GM12892 (cell line): ENCODE data around the gene ADGRD1.
A peak's percentile ranks its signal among the peaks of the same experiment; 100 is the strongest.

Source experiments
- DNase-seq: peaks from one replicate; pipeline ENCODE4 v3.0.0; 2011; ENCODE audit not compliant: insufficient read length
- FAIRE-seq: peaks from 2 replicates; lab custom pipeline; 2011; peaks lifted over from hg19 to GRCh38; lab: Jason Lieb, UNC
- POLR2A ChIP-seq: IDR thresholded peaks from 2 replicates; pipeline ENCODE4 v1.6.1; 2011; ENCODE audit warnings: low read depth, low read length, control low read depth
- POLR2AphosphoS5 ChIP-seq: IDR thresholded peaks from 2 replicates; pipeline ENCODE4 v1.6.1; 2011; ENCODE audit warnings: low read depth, low read length, control low read depth
- TAF1 ChIP-seq: IDR thresholded peaks from 2 replicates; pipeline ENCODE4 v1.6.1; 2011; ENCODE audit warnings: low read depth, mild to moderate bottlenecking, control low read depth, low read length, borderline replicate concordance

The ADGRD1 gene

DNA sequence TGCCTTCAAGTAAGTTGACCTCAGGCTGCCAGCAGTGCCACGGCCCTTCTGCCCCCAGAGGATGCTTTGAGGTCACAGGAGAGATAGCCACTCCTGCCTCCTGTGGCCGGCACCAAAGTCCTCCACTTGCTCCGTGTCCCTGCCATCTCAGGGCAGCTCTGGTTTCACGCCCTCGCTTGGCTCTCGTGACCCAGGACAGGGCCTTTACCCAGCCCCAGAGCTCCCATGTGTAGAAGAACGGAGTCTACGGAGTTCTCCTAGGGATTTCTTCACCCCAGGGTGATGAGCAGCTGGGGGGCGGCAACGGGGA lies 178.1 kb downstream of the ADGRD1 start:
- no peak for DNase-seq
- no peak for FAIRE-seq
- TF ChIP-seq POLR2A (no peak), TAF1 (no peak), POLR2AphosphoS5 (no peak)

DNA sequence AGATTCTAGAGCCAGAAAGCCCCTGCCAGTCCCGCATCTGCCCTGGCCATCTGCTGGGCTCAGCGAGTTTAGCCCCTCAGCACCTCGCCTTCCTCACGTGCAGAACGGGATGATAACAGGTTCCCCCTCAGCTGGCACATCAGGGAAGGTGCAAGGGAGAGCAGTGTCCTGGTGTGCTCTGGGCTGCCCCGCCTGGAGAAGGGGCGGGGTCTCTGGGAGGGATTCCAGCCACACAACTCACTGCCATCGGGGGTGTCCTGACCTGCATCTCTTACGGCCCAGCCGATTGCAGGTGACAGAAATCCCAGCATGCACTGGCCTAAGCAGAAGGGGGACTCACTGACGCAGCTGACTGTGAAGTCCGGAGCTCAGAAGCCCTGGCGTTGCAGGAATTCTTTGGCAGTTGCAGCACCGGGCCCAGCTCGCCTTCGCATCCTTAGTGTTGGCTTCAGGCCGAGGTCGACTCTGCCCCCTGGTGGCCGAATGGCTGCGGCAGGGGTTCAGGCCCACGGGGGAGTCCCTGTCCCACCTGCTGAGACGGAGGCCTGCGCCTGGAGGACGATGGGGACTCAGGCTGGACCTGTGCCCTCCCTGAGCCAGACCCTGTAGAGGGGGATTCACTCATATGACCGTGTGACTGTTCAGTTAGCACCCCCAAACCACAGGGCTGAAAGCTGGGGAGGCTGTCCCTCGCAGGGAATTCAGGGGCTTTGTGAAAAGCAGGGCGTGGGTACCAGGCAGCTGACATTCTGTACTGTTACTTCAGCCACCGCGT lies 178.6 kb downstream of the ADGRD1 start:
- peak; percentile 82 for DNase-seq
- FAIRE-seq, result no peak
- TF ChIP-seq POLR2A (no peak), TAF1 (no peak), POLR2AphosphoS5 (no peak)

DNA sequence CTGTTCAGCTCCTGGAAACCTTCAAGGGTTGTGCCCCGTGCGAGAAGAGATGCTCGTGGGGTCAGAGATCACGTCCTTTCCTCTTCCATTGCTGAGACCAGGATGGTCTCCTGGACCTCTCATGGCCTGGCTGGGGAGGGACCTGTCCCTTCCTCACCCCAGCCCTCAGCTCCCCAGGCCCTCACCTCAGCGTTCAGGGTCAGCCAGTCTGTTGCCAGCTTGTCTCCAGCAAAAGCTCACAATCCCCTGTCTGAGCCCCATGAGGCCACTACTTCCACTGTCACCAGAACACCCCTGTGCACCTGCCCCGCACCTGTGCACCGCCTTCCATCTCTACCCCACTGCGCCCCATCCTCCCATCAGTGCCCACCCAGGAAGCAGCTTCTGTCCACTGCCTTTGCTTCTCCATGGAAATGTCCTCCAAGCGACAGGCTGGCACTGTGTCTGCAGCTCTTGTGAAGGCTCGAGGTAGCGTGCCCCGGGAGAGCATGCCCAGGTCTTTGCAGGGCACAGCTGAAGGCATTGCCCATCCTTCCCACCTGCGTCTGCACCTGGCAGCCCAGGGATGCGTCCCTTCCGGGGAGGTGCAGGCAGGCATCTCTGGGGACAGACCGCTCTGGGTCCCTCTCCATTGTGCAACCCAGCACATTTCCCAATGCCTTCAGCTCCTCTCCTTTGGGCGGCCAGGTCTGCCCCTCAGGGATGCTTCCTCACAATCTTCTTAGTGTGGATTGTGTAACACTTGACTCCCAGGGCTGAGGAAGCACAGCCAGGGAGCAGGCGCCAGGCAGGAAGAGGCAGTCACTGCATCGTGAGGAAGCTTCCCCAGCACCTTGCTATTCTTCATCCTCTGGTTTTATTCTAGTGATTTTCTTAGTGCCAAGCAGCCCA lies 179.6 kb downstream of the ADGRD1 start:
- DNase-seq, result no peak
- no peak for FAIRE-seq
- no peak for TF ChIP-seq POLR2A
- TF ChIP-seq TAF1, result no peak
- no peak for TF ChIP-seq POLR2AphosphoS5

DNA sequence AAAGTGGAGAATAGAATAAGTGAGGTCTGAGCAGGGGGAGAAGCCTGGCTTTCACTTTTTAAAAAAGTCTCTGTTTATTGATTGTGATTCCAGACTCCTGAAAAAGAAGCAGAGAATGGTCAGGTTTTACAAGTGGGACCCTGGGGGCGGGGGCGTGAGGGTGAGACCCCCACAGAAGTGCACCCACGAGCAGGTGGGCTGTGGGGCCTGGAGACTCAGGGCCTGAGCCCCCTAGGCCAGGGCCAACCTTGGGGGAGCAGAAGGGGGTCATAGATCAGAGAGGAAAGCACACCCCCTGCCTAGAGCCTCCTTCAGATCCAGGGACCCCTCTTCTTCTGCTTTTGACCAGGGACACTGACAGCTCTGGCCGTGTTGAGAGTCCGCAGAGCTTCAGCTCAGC lies 180.3 kb downstream of the ADGRD1 start:
- FAIRE-seq (no peak), DNase-seq (no peak)
- TF ChIP-seq POLR2A (no peak), TAF1 (no peak), POLR2AphosphoS5 (no peak)

DNA sequence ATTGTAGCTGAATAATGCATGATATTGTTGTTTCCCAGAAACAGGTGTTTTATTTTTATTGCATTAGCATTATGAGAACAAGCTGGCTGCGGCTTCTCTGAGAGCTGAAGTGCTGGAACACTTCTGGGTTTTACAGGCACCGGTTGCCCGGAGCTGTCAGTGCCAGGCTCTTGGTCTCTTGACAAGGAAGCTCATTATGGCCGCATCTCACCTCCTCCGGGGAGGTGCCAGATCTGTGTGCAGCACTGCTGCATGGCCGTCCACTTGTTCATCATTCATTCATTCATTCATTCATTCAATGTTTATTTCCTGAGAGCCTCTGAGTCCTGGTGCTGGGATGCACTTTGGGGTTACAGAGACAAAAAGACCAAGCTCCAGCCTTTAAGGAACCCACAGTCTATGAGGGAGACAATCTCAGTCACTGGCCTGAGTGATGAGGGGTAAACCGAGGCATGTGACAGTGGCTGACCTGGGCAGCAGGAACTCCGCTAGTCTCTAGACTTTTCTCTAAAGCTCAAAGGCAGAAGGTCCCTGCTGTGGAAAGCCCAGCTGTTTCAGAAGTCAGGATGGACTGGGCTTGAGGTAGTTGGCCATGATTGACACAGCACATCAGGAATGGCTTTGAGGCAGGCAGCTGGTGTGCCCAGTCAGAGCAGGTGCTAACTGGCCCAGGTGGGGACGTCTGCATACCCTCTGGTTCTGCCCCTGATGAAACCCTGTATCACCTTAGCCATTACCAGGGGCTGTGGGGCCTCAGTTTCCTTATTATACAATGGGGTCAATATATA lies 181.0 kb downstream of the ADGRD1 start:
- TF ChIP-seq TAF1, result no peak
- TF ChIP-seq POLR2A, result no peak
- no peak for TF ChIP-seq POLR2AphosphoS5
- DNase-seq, result no peak
- FAIRE-seq, result no peak

DNA sequence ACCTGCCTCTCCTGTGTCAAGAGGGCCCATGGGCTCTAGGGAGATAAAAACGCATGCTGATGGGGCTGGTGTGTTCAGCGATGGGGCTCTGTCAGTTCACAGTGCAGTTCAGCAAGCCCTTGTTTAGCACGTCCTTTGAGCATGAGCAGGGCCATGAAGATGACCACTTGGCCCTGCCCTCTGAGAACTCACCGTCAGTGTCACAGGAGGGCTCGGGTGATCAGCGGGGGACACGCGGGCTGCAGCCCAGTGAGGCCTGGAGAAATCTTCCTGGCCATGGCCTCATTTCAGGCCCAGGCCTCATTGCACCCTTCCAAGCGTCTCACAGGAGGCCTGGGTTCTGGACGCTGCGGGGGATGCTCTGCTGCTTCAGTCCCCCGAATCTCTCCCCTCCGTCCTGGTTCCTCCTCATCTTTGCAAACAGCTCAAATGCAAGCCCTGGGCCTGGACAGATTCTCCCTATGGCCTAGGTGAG lies 181.6 kb downstream of the ADGRD1 start:
- FAIRE-seq (no peak), DNase-seq (no peak)
- TF ChIP-seq TAF1 (no peak), POLR2AphosphoS5 (no peak), POLR2A (no peak)

DNA sequence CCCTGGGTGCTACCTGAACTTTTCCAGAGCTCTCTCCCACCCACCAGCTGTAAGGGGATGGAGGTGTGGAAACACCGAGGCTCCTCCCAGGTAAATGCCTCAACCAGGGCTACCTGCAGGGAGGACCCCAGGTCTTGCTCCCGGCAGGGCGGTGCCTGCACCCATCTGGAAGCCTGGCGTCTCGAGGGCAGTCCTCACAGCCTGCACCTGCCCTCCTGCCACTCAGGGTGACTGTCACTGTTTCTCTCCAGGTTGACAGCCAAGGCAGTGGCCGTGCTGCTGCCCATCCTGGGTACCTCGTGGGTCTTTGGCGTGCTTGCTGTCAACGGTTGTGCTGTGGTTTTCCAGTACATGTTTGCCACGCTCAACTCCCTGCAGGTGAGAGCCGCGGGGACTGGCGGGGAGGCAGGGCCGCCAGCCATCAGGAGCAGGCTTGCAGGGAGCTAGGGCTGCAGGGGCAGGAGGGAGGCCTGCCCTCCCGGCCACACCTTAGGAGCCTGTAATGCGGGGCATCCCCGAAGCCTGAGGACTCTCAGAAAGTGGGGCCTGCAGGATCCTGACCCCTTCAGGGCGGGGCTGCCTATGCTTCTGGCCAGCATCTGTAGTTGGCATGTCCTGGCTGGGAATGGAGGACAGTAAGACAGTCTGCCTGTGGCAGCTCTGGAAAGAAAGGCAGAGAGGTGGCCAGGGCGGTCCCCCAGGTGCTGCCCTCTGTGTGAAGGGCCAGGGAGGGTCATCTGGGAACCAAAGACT lies 182.3 kb downstream of the ADGRD1 start:
- TF ChIP-seq TAF1 (no peak), POLR2AphosphoS5 (no peak), POLR2A (no peak)
- no peak for FAIRE-seq
- DNase-seq, result no peak

DNA sequence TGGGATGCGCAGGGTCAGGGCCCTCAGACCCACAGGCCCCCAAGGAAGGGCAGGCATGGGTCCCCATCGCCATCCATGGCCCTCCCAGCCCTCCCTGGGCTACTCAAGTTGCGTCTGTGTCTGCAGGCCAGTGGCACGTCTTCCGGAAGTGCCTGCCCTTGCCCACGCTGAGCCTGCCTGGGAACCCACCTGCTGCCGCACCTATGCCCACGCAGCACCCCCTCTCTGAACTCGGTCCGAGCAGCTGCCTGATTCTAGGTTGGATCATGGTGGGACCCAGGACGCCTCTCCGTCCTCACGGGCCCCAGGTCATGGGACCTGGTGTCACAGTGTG lies 182.8 kb downstream of the ADGRD1 start:
- DNase-seq (no peak), FAIRE-seq (no peak)
- TF ChIP-seq POLR2A (no peak), POLR2AphosphoS5 (no peak), TAF1 (no peak)

DNA sequence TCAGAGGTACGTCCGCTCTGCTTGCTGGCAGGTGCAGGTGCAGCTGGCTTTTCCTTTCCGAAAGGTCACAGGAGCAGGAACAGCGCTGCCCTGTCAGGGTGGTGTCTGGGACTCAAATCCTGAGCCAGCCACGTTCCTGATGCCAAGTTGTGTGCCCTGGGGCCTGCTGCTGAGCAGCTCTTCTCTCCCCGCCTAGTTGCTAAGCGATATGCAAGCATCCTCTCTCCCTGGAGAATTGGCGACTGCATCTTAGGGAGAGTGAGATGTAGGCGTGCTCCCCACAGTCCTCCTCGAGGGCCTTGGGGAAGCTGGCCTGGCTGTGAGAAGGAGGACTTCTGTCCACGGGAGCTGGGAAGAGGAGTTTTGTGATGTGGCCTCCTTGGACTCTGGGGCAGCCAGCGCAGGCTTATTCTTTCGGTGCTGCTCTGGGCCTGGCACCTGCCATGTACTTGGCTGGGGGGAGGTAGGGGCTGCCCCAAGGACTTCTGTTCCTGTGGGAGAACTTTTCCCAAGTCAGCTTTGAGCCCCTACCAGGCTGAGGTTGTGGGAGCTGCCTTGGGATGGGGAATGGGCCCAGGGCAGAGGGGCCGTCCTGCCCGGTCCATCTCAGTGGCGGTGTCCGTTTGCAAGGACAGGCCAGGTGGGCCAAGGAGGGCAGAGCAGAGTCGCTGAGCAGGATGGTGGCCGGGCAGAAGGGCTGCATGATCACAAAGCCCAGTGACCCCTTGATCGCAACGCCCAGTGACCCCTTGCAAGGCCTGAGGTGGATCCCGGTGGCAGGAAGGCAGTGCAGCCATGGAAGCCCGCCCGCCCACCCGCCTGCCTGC lies 183.5 kb downstream of the ADGRD1 start:
- DNase-seq (no peak), FAIRE-seq (no peak)
- TF ChIP-seq POLR2AphosphoS5, result no peak
- TF ChIP-seq POLR2A, result no peak
- no peak for TF ChIP-seq TAF1

DNA sequence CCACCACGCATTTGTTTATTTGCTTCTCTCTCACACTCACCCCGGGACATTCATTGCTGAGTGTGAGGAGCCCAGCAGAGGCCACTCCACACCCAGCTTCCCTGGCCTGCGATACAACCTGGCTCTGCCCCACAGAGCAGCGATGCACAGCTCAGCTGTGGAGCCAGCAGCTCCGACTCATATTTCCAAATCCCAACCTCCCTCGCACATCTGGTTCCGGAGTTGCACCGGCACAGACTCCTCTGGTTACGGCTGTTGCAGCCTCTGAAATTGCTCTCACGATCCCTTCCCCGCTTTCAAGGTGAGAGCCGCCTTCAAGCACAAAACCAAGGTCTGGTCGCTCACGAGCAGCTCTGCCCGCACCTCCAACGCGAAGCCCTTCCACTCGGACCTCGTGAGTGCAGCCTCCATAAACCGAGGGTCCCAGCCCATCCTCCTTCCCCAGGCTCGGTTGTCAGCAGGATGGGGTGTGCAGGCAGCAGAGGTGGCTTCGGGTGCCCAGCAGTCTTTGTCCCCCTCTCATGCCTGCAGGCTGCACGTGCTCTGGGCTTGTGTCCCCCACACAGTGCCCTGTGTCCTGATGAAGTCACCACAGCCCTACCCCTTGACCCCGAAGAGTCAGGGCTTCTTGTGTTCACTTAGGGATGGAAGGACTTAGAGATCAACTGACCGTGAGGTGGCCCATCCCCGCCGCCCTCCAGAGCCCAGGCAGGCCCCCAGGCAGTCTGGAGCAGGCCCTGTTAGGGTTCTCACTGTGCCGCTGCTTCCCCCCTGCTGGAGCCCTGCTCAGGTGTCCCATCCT lies 184.3 kb downstream of the ADGRD1 start:
- DNase-seq, result no peak

More for the DNA sequence above, 184.3 kb downstream of the ADGRD1 start:
- FAIRE-seq, result no peak
- no peak for TF ChIP-seq POLR2A
- TF ChIP-seq POLR2AphosphoS5, result no peak
- TF ChIP-seq TAF1, result no peak
